ENCODE data around the gene PHLPP1.

PHLPP1 gene

DNA sequence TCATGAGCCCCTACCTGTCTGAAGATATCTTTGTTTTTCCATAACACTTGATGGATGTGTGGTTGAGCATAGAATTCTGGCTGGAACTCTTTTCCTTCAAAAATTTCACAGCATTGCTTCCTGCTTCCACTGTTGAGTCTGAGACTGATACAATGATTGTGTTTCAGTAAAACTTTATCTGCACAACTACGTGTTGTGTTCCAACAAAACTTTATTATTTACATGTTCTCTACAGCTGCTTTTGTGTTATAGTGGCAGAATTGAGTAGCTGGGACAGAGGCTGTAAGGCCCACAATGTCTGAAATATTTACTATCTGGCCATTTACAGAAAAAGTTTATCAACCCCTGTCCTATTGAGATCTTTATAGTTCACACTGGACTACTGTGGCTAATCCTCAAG is 275.3 kb downstream of the PHLPP1 start:
- TF ChIP-seq EZH2phosphoT487 (IDR thresholded peaks at IDR 0.05; ENCODE audit: low read length) (no peak), EZH2 (optimal IDR thresholded peaks at IDR 0.05; ENCODE audit: low read depth, low read length) (no peak)
- TF ChIP-seq, protein P1, sequence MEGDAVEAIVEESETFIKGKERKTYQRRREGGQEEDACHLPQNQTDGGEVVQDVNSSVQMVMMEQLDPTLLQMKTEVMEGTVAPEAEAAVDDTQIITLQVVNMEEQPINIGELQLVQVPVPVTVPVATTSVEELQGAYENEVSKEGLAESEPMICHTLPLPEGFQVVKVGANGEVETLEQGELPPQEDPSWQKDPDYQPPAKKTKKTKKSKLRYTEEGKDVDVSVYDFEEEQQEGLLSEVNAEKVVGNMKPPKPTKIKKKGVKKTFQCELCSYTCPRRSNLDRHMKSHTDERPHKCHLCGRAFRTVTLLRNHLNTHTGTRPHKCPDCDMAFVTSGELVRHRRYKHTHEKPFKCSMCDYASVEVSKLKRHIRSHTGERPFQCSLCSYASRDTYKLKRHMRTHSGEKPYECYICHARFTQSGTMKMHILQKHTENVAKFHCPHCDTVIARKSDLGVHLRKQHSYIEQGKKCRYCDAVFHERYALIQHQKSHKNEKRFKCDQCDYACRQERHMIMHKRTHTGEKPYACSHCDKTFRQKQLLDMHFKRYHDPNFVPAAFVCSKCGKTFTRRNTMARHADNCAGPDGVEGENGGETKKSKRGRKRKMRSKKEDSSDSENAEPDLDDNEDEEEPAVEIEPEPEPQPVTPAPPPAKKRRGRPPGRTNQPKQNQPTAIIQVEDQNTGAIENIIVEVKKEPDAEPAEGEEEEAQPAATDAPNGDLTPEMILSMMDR (IDR thresholded peaks at IDR 0.05; ENCODE audit: low read length): no peak
- no peaks in the 10 kb centered on the region for H3F3A ChIP-seq (ENCODE audit: insufficient read depth, low read length)
- H3K27me3 ChIP-seq (replicated peaks; ENCODE audit: insufficient read depth, low read length): no peaks in the 10 kb centered on the region
- H3K36me3 ChIP-seq (replicated peaks; ENCODE audit: insufficient read depth, low read length): no peaks in the 10 kb centered on the region
- no peak overlapping the region for H3K4me2 ChIP-seq (ENCODE audit: low read depth, low read length)
- no peaks in the 10 kb centered on the region for H3K9me3 ChIP-seq (replicated peaks; ENCODE audit: insufficient read depth, low read length)
- H2AFZ ChIP-seq (ENCODE audit: low read length): no peak overlapping the region
- no peak overlapping the region for H3K9ac ChIP-seq (ENCODE audit: low read length)
- H3K4me1 ChIP-seq (ENCODE audit: low read length): no peaks in the 10 kb centered on the region
- no peak overlapping the region for H3K4me3 ChIP-seq (ENCODE audit: low read length)
- DNase-seq: no peak
- no peaks in the 10 kb centered on the region for H3K79me2 ChIP-seq (ENCODE audit: low read length)
- H4K20me1 ChIP-seq (ENCODE audit: insufficient read depth, low read length): no peaks in the 10 kb centered on the region
- no peaks in the 10 kb centered on the region for H3K9me2 ChIP-seq (replicated peaks; ENCODE audit: insufficient read depth, low read length)
- H3K27ac ChIP-seq (ENCODE audit: low read length): no peak overlapping the region

DNA sequence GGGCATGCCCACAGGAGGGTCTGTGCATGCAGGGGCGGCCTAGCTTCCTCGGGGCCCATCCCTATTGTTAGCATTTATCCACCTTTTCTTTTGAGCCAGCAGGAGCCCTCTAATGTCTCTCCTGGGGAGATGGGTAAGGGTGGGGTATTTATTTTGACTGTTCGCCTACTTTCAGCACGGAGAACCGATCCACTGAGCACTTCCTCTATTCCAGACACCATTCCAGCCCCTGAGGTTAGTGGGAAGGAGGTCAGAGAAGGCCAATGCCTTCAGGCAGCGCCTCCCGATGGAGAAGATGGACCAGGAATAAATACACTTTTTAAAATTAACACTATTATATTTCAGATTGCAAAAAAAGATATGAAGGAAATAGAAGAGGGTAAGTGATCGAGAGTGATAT is 276.0 kb downstream of the PHLPP1 start:
- Histone ChIP-seq H3K9ac (ENCODE audit: low read length) (no peak overlapping the region), H3K9me3 (replicated peaks; ENCODE audit: insufficient read depth, low read length) (no peaks in the 10 kb centered on the region), H3K79me2 (ENCODE audit: low read length) (no peaks in the 10 kb centered on the region), H3K9me2 (replicated peaks; ENCODE audit: insufficient read depth, low read length) (no peaks in the 10 kb centered on the region), H3K27ac (ENCODE audit: low read length) (no peak overlapping the region), H4K20me1 (ENCODE audit: insufficient read depth, low read length) (no peaks in the 10 kb centered on the region), H3K4me2 (ENCODE audit: low read depth, low read length) (no peak overlapping the region), H3F3A (ENCODE audit: insufficient read depth, low read length) (no peaks in the 10 kb centered on the region), H3K27me3 (replicated peaks; ENCODE audit: insufficient read depth, low read length) (no peaks in the 10 kb centered on the region), H2AFZ (ENCODE audit: low read length) (no peak overlapping the region), H3K36me3 (replicated peaks; ENCODE audit: insufficient read depth, low read length) (no peaks in the 10 kb centered on the region), H3K4me3 (ENCODE audit: low read length) (no peak overlapping the region), H3K4me1 (ENCODE audit: low read length) (no peaks in the 10 kb centered on the region)
- TF ChIP-seq EZH2phosphoT487 (IDR thresholded peaks at IDR 0.05; ENCODE audit: low read length): no peak
- TF ChIP-seq EZH2 (optimal IDR thresholded peaks at IDR 0.05; ENCODE audit: low read depth, low read length): no peak
- TF ChIP-seq, protein P1 (IDR thresholded peaks at IDR 0.05; ENCODE audit: low read length): no peak
- no peak for DNase-seq

DNA sequence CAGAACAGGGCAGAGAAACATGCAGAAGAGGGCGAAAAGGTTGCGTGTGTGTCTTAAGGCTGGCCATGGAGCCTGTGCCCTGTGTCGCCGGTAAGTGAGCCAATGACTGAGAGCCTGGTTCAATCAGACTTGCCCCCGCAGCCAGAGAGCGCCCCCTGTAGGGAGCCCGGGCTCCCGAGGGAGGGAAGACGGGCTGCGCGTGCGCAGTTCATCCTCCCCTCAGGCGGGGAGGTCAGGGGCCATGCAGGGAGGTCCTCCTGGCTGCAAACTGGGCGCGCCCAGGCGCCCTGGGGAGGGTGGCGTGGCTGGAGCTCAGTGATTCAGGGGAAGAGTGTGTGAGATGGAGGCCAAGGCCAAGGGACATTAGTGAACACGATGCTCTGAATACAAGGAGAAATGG is 276.6 kb downstream of the PHLPP1 start:
- Histone ChIP-seq H3K4me2 (ENCODE audit: low read depth, low read length) (no peak overlapping the region), H4K20me1 (ENCODE audit: insufficient read depth, low read length) (no peaks in the 10 kb centered on the region), H3K27me3 (replicated peaks; ENCODE audit: insufficient read depth, low read length) (no peaks in the 10 kb centered on the region), H3F3A (ENCODE audit: insufficient read depth, low read length) (no peaks in the 10 kb centered on the region), H3K9me3 (replicated peaks; ENCODE audit: insufficient read depth, low read length) (no peaks in the 10 kb centered on the region), H3K36me3 (replicated peaks; ENCODE audit: insufficient read depth, low read length) (no peaks in the 10 kb centered on the region), H3K9ac (ENCODE audit: low read length) (no peak overlapping the region), H3K79me2 (ENCODE audit: low read length) (no peaks in the 10 kb centered on the region), H3K4me3 (ENCODE audit: low read length) (no peak overlapping the region), H2AFZ (ENCODE audit: low read length) (no peak overlapping the region), H3K9me2 (replicated peaks; ENCODE audit: insufficient read depth, low read length) (no peaks in the 10 kb centered on the region), H3K27ac (ENCODE audit: low read length) (no peak overlapping the region), H3K4me1 (ENCODE audit: low read length) (no peaks in the 10 kb centered on the region)
- DNase-seq: no peak
- no peak for TF ChIP-seq EZH2phosphoT487 (IDR thresholded peaks at IDR 0.05; ENCODE audit: low read length)
- TF ChIP-seq, protein P1 (IDR thresholded peaks at IDR 0.05; ENCODE audit: low read length): 0 out of 2 replicates have a peak, but pooled peaks have one; percentile 12
